Right kidney (tissue), 1 donor: ENCODE data around the gene ARIH1.
A peak's percentile ranks its signal among the peaks of the same experiment; 100 is the strongest.
"Not testable (repeated sequence)": the region's sequence is repeated elsewhere in the genome, so short reads cannot be mapped to it uniquely, and the experiment has no call there.

ENCODE experiments used
- DNase-seq: peaks from one replicate; pipeline ENCODE4 v3.0.0-alpha.2; 2016

ARIH1 gene

GRCh38 chr15:72604794-72605193 is 130.7 kb downstream of the ARIH1 start:
- DNase-seq, result no peak

GRCh38 chr15:72608084-72608483 is 134.0 kb downstream of the ARIH1 start:
- DNase-seq, result not testable (repeated sequence)

- no peak for DNase-seq
Measured at GRCh38 chr15:72609862-72610261, 135.7 kb downstream of the ARIH1 start.

GRCh38 chr15:72612324-72612723 is 138.2 kb downstream of the ARIH1 start:
- not testable (repeated sequence) for DNase-seq

- no peak for DNase-seq
Measured at GRCh38 chr15:72614810-72615532, 140.8 kb downstream of the ARIH1 start.

- not testable (repeated sequence) for DNase-seq
Measured at GRCh38 chr15:72615533-72616233, 141.6 kb downstream of the ARIH1 start.

GRCh38 chr15:72616491-72617210 is 142.5 kb downstream of the ARIH1 start:
- no peak for DNase-seq

GRCh38 chr15:72623854-72624253 is 149.7 kb downstream of the ARIH1 start:
- not testable (repeated sequence) for DNase-seq

GRCh38 chr15:72626153-72626552 is 152.0 kb downstream of the ARIH1 start:
- DNase-seq, result not testable (repeated sequence)

GRCh38 chr15:72628249-72629067 is 154.3 kb downstream of the ARIH1 start:
- not testable (repeated sequence) for DNase-seq

- not testable (repeated sequence) for DNase-seq
Measured at GRCh38 chr15:72629068-72629570, 155.0 kb downstream of the ARIH1 start.

- peak; percentile 65 for DNase-seq
Measured at GRCh38 chr15:72636519-72637282, 162.6 kb downstream of the ARIH1 start.

GRCh38 chr15:72639759-72640483 is 165.8 kb downstream of the ARIH1 start:
- DNase-seq, result not testable (repeated sequence)

- DNase-seq, result not testable (repeated sequence)
Measured at GRCh38 chr15:72642271-72642670, 168.1 kb downstream of the ARIH1 start.

GRCh38 chr15:72648631-72649253 is 174.6 kb downstream of the ARIH1 start:
- not testable (repeated sequence) for DNase-seq
